CD8-positive, alpha-beta memory T cell (primary cell): Measurements from ENCODE around the gene INPP5A. TPM values are rescaled to one million over a fixed set of nuclear protein-coding genes. Genes with fewer than 3 reads are reported as not detected.

ENCODE experiments used
- CTCF ChIA-PET: fragments of 350-600 bp; sonication (Branson Sonifier 250); formaldehyde crosslinking; loops from one replicate; lab custom pipeline; 2021; ENCODE audit warnings: antibody characterized with exemption; lab: Charles Lee
- POLR2A ChIA-PET: fragments of 350-600 bp; sonication (Branson Sonifier 250); formaldehyde crosslinking; loops from one replicate; lab custom pipeline; 2021; ENCODE audit warnings: antibody characterized with exemption; lab: Charles Lee
- DNase-seq, 5 donors: peaks; one replicate each; pipeline versions ENCODE4 v3.0.0 to v3.0.0-alpha.2; 2020 to 2022; ENCODE audit warnings: mixed read lengths in 1 of 5
- H3K27ac ChIP-seq: one replicate; pipeline ENCODE4 v1.7.0; 2013; ENCODE audit warnings: low read depth, mild to moderate bottlenecking, low read length, moderate library complexity
- H3K27me3 ChIP-seq: 2 replicates; pipeline ENCODE4 v1.7.0; 2013; ENCODE audit warnings: low read length, mild to moderate bottlenecking; ENCODE audit not compliant: insufficient read depth, poor library complexity, severe bottlenecking
- H3K36me3 ChIP-seq: 2 replicates; pipeline ENCODE4 v1.7.0; 2013; ENCODE audit warnings: mild to moderate bottlenecking, low read length, moderate library complexity; ENCODE audit not compliant: insufficient read depth
- H3K4me1 ChIP-seq: 2 replicates; pipeline ENCODE4 v1.7.0; 2013; ENCODE audit warnings: mild to moderate bottlenecking, low read length, moderate library complexity; ENCODE audit not compliant: insufficient read depth
- H3K4me3 ChIP-seq: 2 replicates; pipeline ENCODE4 v1.7.0; 2013; ENCODE audit warnings: mild to moderate bottlenecking, low read length
- H3K9me3 ChIP-seq: 2 replicates; pipeline ENCODE4 v1.7.0; 2013; ENCODE audit warnings: mild to moderate bottlenecking, low read length
- H3K27ac Mint-ChIP-seq, 8 donors: one replicate each; pipeline ENCODE4 v1.8.0; 2020 to 2021; ENCODE audit warnings: mixed read lengths in 8 of 8, mild to moderate bottlenecking in 6 of 8, inconsistent platforms in 3 of 8, moderate library complexity in 3 of 8
- H3K27me3 Mint-ChIP-seq, 2 donors: one replicate each; pipeline ENCODE4 v1.8.0; 2020 to 2021; ENCODE audit warnings: mixed read lengths in 2 of 2, mild to moderate bottlenecking in 1 of 2, moderate library complexity in 1 of 2
- H3K36me3 Mint-ChIP-seq, 3 donors: one replicate each; pipeline ENCODE4 v1.8.0; 2020 to 2021; ENCODE audit warnings: mixed read lengths in 3 of 3, inconsistent platforms in 1 of 3, mild to moderate bottlenecking in 1 of 3
- H3K4me1 Mint-ChIP-seq, 3 donors: one replicate each; pipeline ENCODE4 v1.8.0; 2020 to 2021; ENCODE audit warnings: mixed read lengths in 3 of 3, inconsistent platforms in 1 of 3, mild to moderate bottlenecking in 1 of 3
- H3K4me3 Mint-ChIP-seq, 7 donors: one replicate each; pipeline ENCODE4 v1.8.0; 2020 to 2021; ENCODE audit warnings: mixed read lengths in 7 of 7, mild to moderate bottlenecking in 6 of 7, moderate library complexity in 4 of 7, inconsistent platforms in 2 of 7
- H3K9me3 Mint-ChIP-seq, 5 donors: one replicate each; pipeline ENCODE4 v1.8.0; 2020 to 2022; ENCODE audit warnings: mixed read lengths in 5 of 5, mild to moderate bottlenecking in 3 of 5, moderate library complexity in 2 of 5, inconsistent platforms in 1 of 5
- polyA plus RNA-seq: library from polyadenylated mRNA; unstranded; fragments of 300-500 nt; fragmentation: Illumina TruSeq; gene quantifications from one replicate; pipeline ENCODE4 v1.2.3, GENCODE V29; 2021
- total RNA-seq, 2 experiments: library from RNA; stranded (reverse); gene quantifications; one replicate each; pipeline ENCODE4 v1.2.3, GENCODE V29; 2021

INPP5A gene
- total and polyA plus RNA-seq, 3 experiments from 2014 or later = 1.1 to 6.1 (median 4.8) TPM

- H3K27me3 Mint-ChIP-seq = no peaks in the 10 kb centered on the region
- H3K9me3 Mint-ChIP-seq = peaks cover 7 to 30% (median 18%) of the 10 kb centered on the region in 5 donors
- no peak overlapping the region for H3K27ac Mint-ChIP-seq
- POLR2A ChIA-PET = no interaction called here
- CTCF ChIA-PET = no interaction called here
- H3K27ac ChIP-seq = no peak overlapping the region
- no peaks in the 10 kb centered on the region for H3K4me1 ChIP-seq
- no peaks in the 10 kb centered on the region for H3K9me3 ChIP-seq
- H3K4me3 Mint-ChIP-seq = no peak overlapping the region
- no peak for DNase-seq
- H3K36me3 ChIP-seq = no peaks in the 10 kb centered on the region
- H3K4me3 ChIP-seq = no peak overlapping the region
- H3K27me3 ChIP-seq = no peaks in the 10 kb centered on the region
- H3K36me3 Mint-ChIP-seq = peaks cover 5 to 23% (median 9%) of the 10 kb centered on the region in 3 donors
- peaks cover 13 to 16% (median 15%) of the 10 kb centered on the region in 3 donors for H3K4me1 Mint-ChIP-seq
Measured at GRCh38 chr10:132602614-132603013, 65.0 kb downstream of the INPP5A start.

- peaks cover 13 to 16% (median 13%) of the 10 kb centered on the region in 3 donors for H3K4me1 Mint-ChIP-seq
- CTCF ChIA-PET = no interaction called here
- H3K36me3 Mint-ChIP-seq = peaks cover 5 to 15% (median 9%) of the 10 kb centered on the region in 3 donors
Measured at GRCh38 chr10:132603851-132604533, 66.4 kb downstream of the INPP5A start.

GRCh38 chr10:132604686-132605085 lies 67.1 kb downstream of the INPP5A start:
- H3K4me1 Mint-ChIP-seq = peaks cover 13 to 20% (median 15%) of the 10 kb centered on the region in 3 donors
- H3K4me3 ChIP-seq = no peak overlapping the region
- no peak overlapping the region for H3K27ac ChIP-seq
- no peak for DNase-seq
- H3K4me3 Mint-ChIP-seq = no peak overlapping the region
- H3K36me3 Mint-ChIP-seq = peaks cover 5 to 15% (median 9%) of the 10 kb centered on the region in 3 donors
- peaks cover 7 to 20% (median 15%) of the 10 kb centered on the region in 5 donors for H3K9me3 Mint-ChIP-seq
- CTCF ChIA-PET = no interaction called here
- no peaks in the 10 kb centered on the region for H3K9me3 ChIP-seq
- H3K27me3 Mint-ChIP-seq = no peaks in the 10 kb centered on the region
- no peaks in the 10 kb centered on the region for H3K27me3 ChIP-seq
- no peaks in the 10 kb centered on the region for H3K4me1 ChIP-seq
- peak overlapping the region in 2 of 8 donors; percentile 6 to 58 for H3K27ac Mint-ChIP-seq
- POLR2A ChIA-PET = no interaction called here
- no peaks in the 10 kb centered on the region for H3K36me3 ChIP-seq

More at GRCh38 chr10:132603851-132604533, 66.4 kb downstream of the INPP5A start:
- H3K9me3 Mint-ChIP-seq = peaks cover 7 to 23% (median 15%) of the 10 kb centered on the region in 5 donors
- POLR2A ChIA-PET = no interaction called here
- H3K27me3 Mint-ChIP-seq = no peaks in the 10 kb centered on the region
- Histone ChIP-seq H3K4me1 (no peaks in the 10 kb centered on the region), H3K36me3 (no peaks in the 10 kb centered on the region), H3K27me3 (no peaks in the 10 kb centered on the region), H3K4me3 (no peak overlapping the region), H3K27ac (no peak overlapping the region), H3K9me3 (no peaks in the 10 kb centered on the region)
- no peak overlapping the region for H3K4me3 Mint-ChIP-seq
- no peak for DNase-seq
- no peak overlapping the region for H3K27ac Mint-ChIP-seq

GRCh38 chr10:132605390-132605789 lies 67.8 kb downstream of the INPP5A start:
- Mint-ChIP-seq H3K9me3 (peaks cover 3 to 13% (median 10%) of the 10 kb centered on the region in 5 donors), H3K36me3 (peaks cover 4 to 10% (median 5%) of the 10 kb centered on the region in 3 donors), H3K4me1 (peaks cover 11 to 20% (median 13%) of the 10 kb centered on the region in 3 donors), H3K4me3 (no peak overlapping the region), H3K27ac (no peak overlapping the region), H3K27me3 (no peaks in the 10 kb centered on the region)
- Histone ChIP-seq H3K4me1 (no peaks in the 10 kb centered on the region), H3K27ac (no peak overlapping the region), H3K4me3 (no peak overlapping the region), H3K27me3 (no peaks in the 10 kb centered on the region), H3K9me3 (no peaks in the 10 kb centered on the region), H3K36me3 (no peaks in the 10 kb centered on the region)
- ChIA-PET CTCF (no interaction called here), POLR2A (no interaction called here)
- no peak for DNase-seq

GRCh38 chr10:132606031-132606491 lies 68.5 kb downstream of the INPP5A start:
- H3K27ac Mint-ChIP-seq = no peak overlapping the region
- H3K36me3 Mint-ChIP-seq = peaks cover under 1 to 5% (median 5%) of the 10 kb centered on the region in 3 donors
- DNase-seq = no peak
- H3K9me3 Mint-ChIP-seq = peaks cover 0 to 8% (median 5%) of the 10 kb centered on the region in 5 donors
- Histone ChIP-seq H3K27me3 (no peaks in the 10 kb centered on the region), H3K36me3 (no peaks in the 10 kb centered on the region), H3K4me1 (peaks cover 5% of the 10 kb centered on the region), H3K9me3 (no peaks in the 10 kb centered on the region), H3K4me3 (no peak overlapping the region), H3K27ac (no peak overlapping the region)
- no peak overlapping the region for H3K4me3 Mint-ChIP-seq
- H3K27me3 Mint-ChIP-seq = no peaks in the 10 kb centered on the region
- peaks cover 10 to 26% (median 11%) of the 10 kb centered on the region in 3 donors for H3K4me1 Mint-ChIP-seq
- ChIA-PET POLR2A (no interaction called here), CTCF (no interaction called here)

GRCh38 chr10:132606536-132607316 lies 69.1 kb downstream of the INPP5A start:
- H3K27me3 Mint-ChIP-seq = no peaks in the 10 kb centered on the region
- peaks cover 0 to 2% (median 0%) of the 10 kb centered on the region in 3 donors for H3K36me3 Mint-ChIP-seq
- ChIA-PET POLR2A (no interaction called here), CTCF (no interaction called here)
- Histone ChIP-seq H3K4me1 (peaks cover 6% of the 10 kb centered on the region), H3K27ac (no peak overlapping the region), H3K36me3 (no peaks in the 10 kb centered on the region), H3K9me3 (no peaks in the 10 kb centered on the region), H3K4me3 (no peak overlapping the region), H3K27me3 (no peaks in the 10 kb centered on the region)
- no peak overlapping the region for H3K27ac Mint-ChIP-seq
- peaks cover 7 to 27% (median 10%) of the 10 kb centered on the region in 3 donors for H3K4me1 Mint-ChIP-seq
- DNase-seq = peak in 1 of 5 donors; percentile 41
- peaks cover 0 to 3% (median 0%) of the 10 kb centered on the region in 5 donors for H3K9me3 Mint-ChIP-seq
- H3K4me3 Mint-ChIP-seq = no peak overlapping the region

- no peaks in the 10 kb centered on the region for H3K36me3 ChIP-seq
- H3K27ac Mint-ChIP-seq = no peak overlapping the region
- H3K4me1 Mint-ChIP-seq = peaks cover 7 to 31% (median 13%) of the 10 kb centered on the region in 3 donors
- H3K27me3 ChIP-seq = no peaks in the 10 kb centered on the region
- no peak overlapping the region for H3K4me3 ChIP-seq
- H3K4me3 Mint-ChIP-seq = no peak overlapping the region
- ChIA-PET CTCF (no interaction called here), POLR2A (no interaction called here)
- H3K4me1 ChIP-seq = peaks cover 6% of the 10 kb centered on the region
- no peaks in the 10 kb centered on the region for H3K27me3 Mint-ChIP-seq
- DNase-seq = no peak
- H3K9me3 Mint-ChIP-seq = peaks cover 0 to 3% (median 0%) of the 10 kb centered on the region in 5 donors
- H3K36me3 Mint-ChIP-seq = peaks cover 0 to 2% (median 0%) of the 10 kb centered on the region in 3 donors
- H3K9me3 ChIP-seq = no peaks in the 10 kb centered on the region
- no peak overlapping the region for H3K27ac ChIP-seq
Measured at GRCh38 chr10:132607491-132607890, 69.9 kb downstream of the INPP5A start.
